SKM-1 (cell line): ENCODE data around the gene TMEM131L.
"Not testable (repeated sequence)": the region's sequence is repeated elsewhere in the genome, so short reads cannot be mapped to it uniquely, and the experiment has no call there.

Source experiments
- DNase-seq: peaks from one replicate; lab custom pipeline; 2025; ENCODE audit not compliant: unreplicated experiment; lab: John Stamatoyannopoulos, UW

TMEM131L gene

GRCh38 chr4:153535772-153536513, 69.8 kb downstream of the TMEM131L start:
- DNase-seq, result no peak

DNA sequence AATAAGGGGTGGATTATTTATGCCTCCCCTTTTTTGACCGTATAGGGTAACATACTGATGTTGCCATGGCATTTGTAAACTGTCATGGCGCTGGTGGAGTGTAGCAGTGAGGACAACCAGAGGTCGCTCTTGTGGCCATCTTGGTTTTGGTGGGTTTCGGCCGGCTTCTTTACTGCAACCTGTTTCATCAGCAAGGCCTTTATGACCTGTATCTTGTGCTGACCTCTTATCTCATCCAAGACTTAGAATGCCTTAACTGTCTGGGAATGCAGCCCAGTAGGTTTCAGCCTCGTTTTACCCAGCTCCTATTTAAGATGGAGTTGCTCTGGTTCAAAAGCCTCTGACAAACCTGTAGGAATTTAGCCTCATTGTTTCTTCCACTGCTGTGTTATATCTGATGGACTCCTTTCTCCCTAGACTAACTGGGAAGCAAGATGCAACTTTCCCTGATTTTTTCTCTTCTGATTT, 71.4 kb downstream of the TMEM131L start:
- no peak for DNase-seq

- DNase-seq, result no peak
Measured at GRCh38 chr4:153538487-153539357, 72.6 kb downstream of the TMEM131L start.

DNA sequence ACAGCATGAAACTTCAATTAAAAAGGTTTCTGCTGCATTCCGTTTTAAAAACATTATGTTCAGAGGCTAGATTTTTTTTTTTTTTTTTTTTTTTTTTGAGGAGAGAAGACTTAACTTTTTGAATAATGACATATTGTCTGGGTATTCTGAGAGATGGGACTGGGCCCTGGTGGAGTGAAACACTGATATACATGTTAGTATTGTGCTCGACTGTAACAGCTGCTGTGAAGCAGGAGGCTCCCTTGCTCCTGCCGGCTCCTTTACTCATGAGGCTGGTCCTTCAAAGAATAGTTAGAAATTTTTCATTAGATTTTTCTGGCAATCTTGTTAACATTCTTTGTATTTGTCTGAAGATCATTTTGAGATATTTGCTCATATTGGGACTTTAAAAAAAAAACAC, 73.3 kb downstream of the TMEM131L start:
- no peak for DNase-seq

GRCh38 chr4:153541456-153542096, 75.4 kb downstream of the TMEM131L start:
- no peak for DNase-seq

GRCh38 chr4:153542131-153542530, 76.0 kb downstream of the TMEM131L start:
- DNase-seq, result no peak

GRCh38 chr4:153542834-153543233, 76.7 kb downstream of the TMEM131L start:
- no peak for DNase-seq

GRCh38 chr4:153543351-153543750, 77.2 kb downstream of the TMEM131L start:
- no peak for DNase-seq

DNA sequence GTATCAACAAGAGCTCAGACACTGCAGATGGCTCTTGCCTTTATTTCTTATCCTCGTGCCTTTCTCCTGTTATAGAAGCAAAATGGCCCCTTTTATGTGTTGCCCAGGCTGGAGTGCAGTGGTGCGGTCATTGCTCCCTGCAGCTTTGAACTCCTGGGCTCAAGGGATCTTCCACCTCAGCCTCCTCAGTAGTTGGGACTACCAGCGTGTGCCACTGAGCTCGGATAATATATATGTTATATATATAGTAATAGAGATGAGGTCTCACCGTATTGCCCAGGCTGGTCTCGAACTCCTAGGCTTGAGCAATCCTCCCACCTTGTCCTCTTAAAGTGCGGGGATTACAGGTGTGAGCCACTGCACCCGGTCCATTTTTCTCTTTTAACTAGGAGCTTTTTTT, 79.7 kb downstream of the TMEM131L start:
- no peak for DNase-seq

DNA sequence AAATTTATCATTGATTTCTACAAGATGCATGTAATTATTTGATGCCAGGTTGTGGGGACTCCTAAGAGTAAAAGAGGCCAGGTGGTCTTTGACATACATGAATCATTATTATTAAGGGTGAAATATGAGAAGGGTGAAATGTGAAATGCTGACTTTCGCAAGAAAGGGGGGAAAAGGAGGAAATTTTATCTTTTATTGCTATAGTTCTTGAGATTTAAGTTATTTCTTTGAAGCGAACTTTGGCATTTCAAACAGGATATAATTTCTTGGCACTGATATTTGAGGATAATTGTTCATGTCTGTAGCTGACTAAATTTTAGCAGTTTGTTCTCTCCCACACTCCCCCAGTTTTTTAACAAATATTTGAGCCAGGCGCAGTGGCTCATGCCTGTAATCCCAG, 80.1 kb downstream of the TMEM131L start:
- no peak for DNase-seq

DNA sequence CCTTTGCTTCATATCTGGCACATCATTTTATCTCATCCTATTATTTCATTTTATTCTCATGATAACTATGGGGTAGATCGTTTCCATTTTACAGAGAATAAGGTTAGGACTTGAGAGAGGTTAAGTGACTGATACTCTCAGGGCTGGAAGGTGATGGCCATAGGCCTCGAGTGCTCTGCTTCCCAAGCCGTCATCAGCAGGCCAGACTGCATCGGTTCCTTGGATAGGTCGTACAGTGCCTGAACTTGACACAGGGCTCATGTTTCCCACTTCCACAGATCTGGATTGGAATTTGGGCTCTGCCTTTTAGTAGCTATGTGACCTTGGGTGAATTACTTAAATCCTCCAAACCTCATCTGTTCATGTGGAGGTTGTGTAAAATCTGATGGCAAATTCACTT, 81.4 kb downstream of the TMEM131L start:
- no peak for DNase-seq

DNA sequence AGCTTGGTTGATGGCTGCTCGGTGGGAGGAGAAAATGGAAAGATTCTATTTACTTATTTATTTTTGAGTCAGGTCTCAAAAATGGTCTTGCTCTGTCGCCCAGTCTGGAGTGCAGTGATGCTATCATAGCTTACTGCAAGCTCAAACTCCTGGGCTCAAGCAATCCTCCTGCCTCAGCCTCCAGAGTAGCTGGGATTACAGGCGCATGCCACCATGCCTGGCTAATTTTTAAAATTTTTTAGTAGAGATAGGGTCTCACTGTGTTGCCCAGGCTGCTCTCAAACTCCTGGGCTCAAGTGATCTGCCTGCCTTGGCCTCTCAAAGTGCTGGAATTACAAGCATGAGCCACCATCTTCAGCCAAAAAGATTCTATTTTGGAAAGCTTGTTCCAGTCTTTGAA, 82.7 kb downstream of the TMEM131L start:
- DNase-seq, result not testable (repeated sequence)

DNA sequence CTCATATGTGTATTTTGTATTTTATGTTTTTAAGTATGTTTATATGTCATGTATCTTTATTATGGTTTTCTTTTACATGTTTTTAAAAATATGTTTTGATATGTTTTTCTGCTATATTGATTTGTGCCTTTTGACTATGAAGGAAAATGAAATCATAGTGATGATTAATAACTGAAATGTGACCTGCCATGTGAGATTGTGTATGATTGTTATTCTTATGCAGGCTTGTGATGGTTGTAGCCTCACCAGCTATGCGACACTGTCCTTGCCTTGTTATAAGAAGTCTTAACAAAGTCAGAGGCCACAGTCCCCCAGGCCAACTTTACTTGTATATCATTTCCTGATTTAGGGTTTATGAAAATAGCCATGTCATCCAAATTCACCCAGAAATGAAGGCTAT, 83.2 kb downstream of the TMEM131L start:
- no peak for DNase-seq

DNA sequence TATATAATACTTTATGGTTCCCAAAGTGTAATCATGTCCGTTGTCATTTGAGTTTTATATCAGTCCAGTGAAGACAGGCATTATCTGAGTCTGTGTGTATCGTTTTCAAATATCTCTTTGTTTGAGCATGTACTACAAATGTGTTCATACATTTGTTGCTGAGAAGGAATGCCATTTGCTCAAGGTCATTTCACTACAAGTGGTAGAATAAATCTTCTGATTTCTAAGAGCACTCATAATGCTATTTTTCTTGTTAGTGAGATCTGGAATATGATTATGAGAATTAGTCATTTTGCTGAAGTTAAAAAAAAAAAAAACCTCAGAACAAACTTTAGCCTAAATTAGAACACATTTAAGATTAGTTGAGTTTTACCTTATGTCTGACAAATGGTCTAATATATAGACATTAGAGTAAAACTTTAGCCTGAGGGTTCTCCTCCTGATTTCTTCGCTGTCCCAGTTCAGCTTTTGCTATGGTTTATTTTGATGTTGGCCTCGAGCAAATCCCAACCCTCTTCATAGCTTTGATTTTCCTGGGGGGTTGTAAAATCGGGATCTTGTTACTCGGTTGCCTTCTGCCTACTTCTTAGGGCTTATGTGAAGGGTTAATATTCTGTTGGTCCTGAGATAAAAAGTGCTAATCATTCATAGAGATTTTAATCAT, 87.1 kb downstream of the TMEM131L start:
- no peak for DNase-seq

GRCh38 chr4:153553819-153554170, 87.6 kb downstream of the TMEM131L start:
- no peak for DNase-seq

- no peak for DNase-seq
Measured at GRCh38 chr4:153555730-153556434, 89.7 kb downstream of the TMEM131L start.

DNA sequence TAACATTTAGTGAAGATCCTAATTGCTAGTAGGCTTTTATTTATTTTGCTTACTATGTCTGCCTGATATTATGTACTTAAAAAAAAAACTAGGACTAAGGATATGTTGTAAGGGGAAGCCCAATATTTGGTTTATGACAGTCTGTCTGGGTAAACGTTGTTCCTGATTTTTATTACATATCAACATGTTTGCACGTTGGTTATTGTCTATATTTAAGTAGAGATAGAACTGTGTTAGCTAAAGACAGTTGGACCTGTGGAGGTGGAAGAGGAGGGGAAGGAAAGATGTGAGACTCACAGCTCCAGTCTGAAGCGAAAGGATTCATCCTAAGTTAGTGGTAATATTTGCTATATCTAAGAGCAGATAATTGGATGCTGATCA, 90.3 kb downstream of the TMEM131L start:
- DNase-seq, result no peak

GRCh38 chr4:153560908-153561307, 94.7 kb downstream of the TMEM131L start:
- no peak for DNase-seq

GRCh38 chr4:153564630-153565525, 98.7 kb downstream of the TMEM131L start:
- DNase-seq, result no peak
